IMR-90 (cell line): ENCODE data around the gene TCERG1L. TPM values are rescaled to one million over a fixed set of nuclear protein-coding genes. Genes with fewer than 3 reads are reported as not detected.

Experiments
- ATAC-seq: fragments of 200-7000 bp; cut with Tn5 transposase; 2 replicates; pipeline ENCODE4 v1.9.1; 2020; ENCODE audit warnings: low read depth, mild to moderate bottlenecking, moderate library complexity
- BruUV-seq: library from RNA; stranded (reverse); fragments of 400-500 nt; replicated peaks from 2 replicates; lab custom pipeline; 2021; lab: Mats Ljungman, UMichigan
- CTCF ChIA-PET: fragments of 300-600 bp; formaldehyde crosslinking; extraction: SDS; loops from one replicate; lab custom pipeline; 2021; ENCODE audit warnings: antibody characterized with exemption; lab: Yijun Ruan, JAX
- POLR2A ChIA-PET: fragments of 300-600 bp; sonication (Branson Sonifier 250); formaldehyde crosslinking; loops from one replicate; lab custom pipeline; 2022; ENCODE audit warnings: antibody characterized with exemption; ENCODE audit not compliant: unreplicated experiment; lab: Charles Lee
- DNase-seq: peaks from one replicate; pipeline ENCODE4 v3.0.0; 2013
- H2AFZ ChIP-seq: replicated peaks from 2 replicates; pipeline ENCODE3; 2013; ENCODE audit warnings: low read length, mild to moderate bottlenecking; ENCODE audit not compliant: poor library complexity
- H2AK5ac ChIP-seq: 2 replicates; pipeline ENCODE4 v1.6.1; 2013; ENCODE audit warnings: low read depth, low read length, inconsistent platforms
- H2AK9ac ChIP-seq: replicated peaks from 2 replicates; pipeline ENCODE3; 2013; ENCODE audit warnings: mild to moderate bottlenecking, low read depth, low read length, moderate library complexity; ENCODE audit not compliant: poor library complexity
- H2BK120ac ChIP-seq: 2 replicates; pipeline ENCODE4 v1.6.1; 2013; ENCODE audit warnings: low read depth, low read length, inconsistent platforms
- H2BK15ac ChIP-seq: 3 replicates; pipeline ENCODE4 v1.6.1; 2013; ENCODE audit warnings: low read depth, low read length, inconsistent platforms
- H2BK20ac ChIP-seq: 2 replicates; pipeline ENCODE4 v1.6.1; 2013; ENCODE audit warnings: low read depth, mild to moderate bottlenecking, inconsistent platforms, low read length, moderate library complexity
- H2BK5ac ChIP-seq: 2 replicates; pipeline ENCODE4 v1.6.1; 2013; ENCODE audit warnings: mild to moderate bottlenecking, low read depth, low read length, inconsistent platforms; ENCODE audit not compliant: poor library complexity, severe bottlenecking
- H3K14ac ChIP-seq: replicated peaks from 2 replicates; pipeline ENCODE4 v1.6.1; 2013; ENCODE audit warnings: low read depth, low read length, inconsistent platforms
- H3K18ac ChIP-seq: 2 replicates; pipeline ENCODE4 v1.6.1; 2013; ENCODE audit warnings: low read depth, low read length, control low read depth
- H3K23ac ChIP-seq: 2 replicates; pipeline ENCODE4 v1.6.1; 2013; ENCODE audit warnings: low read depth, low read length, inconsistent platforms
- H3K27ac ChIP-seq: 2 replicates; pipeline ENCODE4 v1.5.1; 2013; ENCODE audit warnings: mild to moderate bottlenecking, control low read depth, low read length; ENCODE audit not compliant: insufficient read depth
- H3K27me3 ChIP-seq: 2 replicates; pipeline ENCODE4 v1.6.1; 2013; ENCODE audit warnings: low read length; ENCODE audit not compliant: control insufficient read depth, insufficient read depth
- H3K36me3 ChIP-seq: 2 replicates; pipeline ENCODE4 v1.6.1; 2013; ENCODE audit warnings: low read length, mixed read lengths; ENCODE audit not compliant: control insufficient read depth, insufficient read depth
- H3K4ac ChIP-seq: 2 replicates; pipeline ENCODE4 v1.6.1; 2013; ENCODE audit warnings: low read depth, low read length, inconsistent platforms
- H3K4me1 ChIP-seq: 2 replicates; pipeline ENCODE4 v1.6.1; 2013; ENCODE audit warnings: low read length, mixed read lengths; ENCODE audit not compliant: control insufficient read depth, insufficient read depth
- H3K4me2 ChIP-seq: 2 replicates; pipeline ENCODE4 v1.6.1; 2013; ENCODE audit warnings: low read depth, mild to moderate bottlenecking, control low read depth, low read length, moderate library complexity
- H3K4me3 ChIP-seq: 2 replicates; pipeline ENCODE4 v1.5.1; 2013; ENCODE audit warnings: low read depth, mild to moderate bottlenecking, control low read depth, low read length, moderate library complexity; ENCODE audit not compliant: insufficient read depth
- H3K56ac ChIP-seq: 2 replicates; pipeline ENCODE4 v1.6.1; 2013; ENCODE audit warnings: low read length, inconsistent platforms; ENCODE audit not compliant: insufficient read depth; ENCODE audit errors: extremely low read depth
- H3K79me1 ChIP-seq, 2 experiments: 2 replicates each; pipeline ENCODE4 v1.6.1; 2013; ENCODE audit warnings: low read length in 2 of 2, inconsistent platforms in 1 of 2, low read depth in 1 of 2
- H3K9ac ChIP-seq: 2 replicates; pipeline ENCODE4 v1.6.1; 2013; ENCODE audit warnings: low read depth, low read length, control low read depth
- H3K9me1 ChIP-seq: 2 replicates; pipeline ENCODE4 v1.6.1; 2013; ENCODE audit warnings: low read length, inconsistent platforms; ENCODE audit not compliant: insufficient read depth
- H3K9me3 ChIP-seq: 2 replicates; pipeline ENCODE4 v1.6.1; 2013; ENCODE audit warnings: low read length; ENCODE audit not compliant: control insufficient read depth, insufficient read depth
- H4K20me1 ChIP-seq: 2 replicates; pipeline ENCODE4 v1.6.1; 2013; ENCODE audit warnings: low read length, inconsistent platforms; ENCODE audit not compliant: insufficient read depth
- H4K5ac ChIP-seq: 2 replicates; pipeline ENCODE4 v1.6.1; 2013; ENCODE audit warnings: mild to moderate bottlenecking, low read depth, low read length, control low read depth
- H4K8ac ChIP-seq, 2 experiments: 2 replicates each; pipeline ENCODE4 v1.6.1; 2013; ENCODE audit warnings: low read depth in 2 of 2, low read length in 2 of 2, control low read depth in 1 of 2, inconsistent platforms in 1 of 2
- H4K91ac ChIP-seq: 2 replicates; pipeline ENCODE4 v1.6.1; 2013; ENCODE audit warnings: low read depth, low read length, inconsistent platforms; ENCODE audit not compliant: insufficient read depth
- BHLHE40 ChIP-seq: fragments of 150-350 bp; IDR thresholded peaks from 2 replicates; pipeline ENCODE4 v1.6.1; 2016; ENCODE audit warnings: mild to moderate bottlenecking, low read depth, low read length
- CEBPB ChIP-seq: IDR thresholded peaks from 2 replicates; pipeline ENCODE4 v1.6.1; 2012; ENCODE audit warnings: low read depth, low read length, improper control_type of control experiment
- CHD1 ChIP-seq: IDR thresholded peaks from 2 replicates; pipeline ENCODE4 v1.6.1; 2012; ENCODE audit warnings: low read depth, low read length, improper control_type of control experiment
- CTCF ChIP-seq: conservative IDR thresholded peaks from 2 replicates; pipeline ENCODE4 v1.5.1; 2012; ENCODE audit warnings: mild to moderate bottlenecking, low read depth, low read length, improper control_type of control experiment
- FOS ChIP-seq: fragments of 150-350 bp; IDR thresholded peaks from 2 replicates; pipeline ENCODE4 v1.6.1; 2016; ENCODE audit warnings: low read depth, low read length
- MAFK ChIP-seq: IDR thresholded peaks from 2 replicates; pipeline ENCODE4 v1.6.1; 2012; ENCODE audit warnings: low read depth, low read length, improper control_type of control experiment
- MAZ ChIP-seq: IDR thresholded peaks from 2 replicates; pipeline ENCODE4 v1.6.1; 2012; ENCODE audit warnings: low read depth, mild to moderate bottlenecking, low read length, improper control_type of control experiment, moderate library complexity, borderline replicate concordance
- MXI1 ChIP-seq: IDR thresholded peaks from 2 replicates; pipeline ENCODE4 v1.6.1; 2012; ENCODE audit warnings: low read depth, mild to moderate bottlenecking, low read length, moderate library complexity, borderline replicate concordance
- NFE2L2 ChIP-seq: fragments of 150-350 bp; IDR thresholded peaks from 2 replicates; pipeline ENCODE4 v1.6.1; 2016; ENCODE audit warnings: low read depth, mild to moderate bottlenecking, low read length
- POLR2A ChIP-seq: IDR thresholded peaks from 2 replicates; pipeline ENCODE4 v1.6.1; 2012; ENCODE audit warnings: mild to moderate bottlenecking, low read depth, low read length
- RAD21 ChIP-seq: IDR thresholded peaks from 2 replicates; pipeline ENCODE4 v1.6.1; 2012; ENCODE audit warnings: low read length, improper control_type of control experiment
- RCOR1 ChIP-seq: IDR thresholded peaks from 2 replicates; pipeline ENCODE4 v1.6.1; 2012; ENCODE audit warnings: mild to moderate bottlenecking, low read length, improper control_type of control experiment; ENCODE audit not compliant: insufficient replicate concordance
- RFX5 ChIP-seq: IDR thresholded peaks from 2 replicates; pipeline ENCODE4 v1.8.0; 2012; ENCODE audit warnings: low read depth, mild to moderate bottlenecking, low read length, moderate library complexity
- SMC3 ChIP-seq: fragments of 150-350 bp; IDR thresholded peaks from 2 replicates; pipeline ENCODE4 v1.6.1; 2016; ENCODE audit warnings: low read depth, mild to moderate bottlenecking, antibody characterized with exemption, low read length, moderate library complexity
- WGBS, 2 experiments: methylation state at CpG; one replicate each; pipeline versions ENCODE4 v1.1.5 to v1.1.7; 2013; ENCODE audit warnings: missing lambda C conversion rate in 2 of 2; ENCODE audit not compliant: insufficient read length in 1 of 2; ENCODE audit errors: extremely low coverage in 2 of 2; 5-methylcytosine and 5-hydroxymethylcytosine counted together
- dilution Hi-C: fragments of 300-500 bp; cut with HindIII; formaldehyde crosslinking; loops from one replicate; pipeline ENCODE4 v1.14.3; 2018; ENCODE audit warnings: low sequenced_read_pairs; ENCODE audit not compliant: unreplicated experiment
- in situ Hi-C: fragments of 300-500 bp; cut with MboI; formaldehyde crosslinking; loops from 3 replicates; pipeline ENCODE4 v1.14.3; 2019; ENCODE audit warnings: low sequenced_read_pairs, inconsistent platforms, mixed read lengths
- intact Hi-C: fragments of 100-400 bp; cut with micrococcal nuclease; formaldehyde crosslinking; loops from 2 replicates; pipeline ENCODE4 v1.10.0; 2022
- polyA plus RNA-seq, 3 experiments: library from polyadenylated mRNA; depleted of rRNA; stranded (reverse); fragments of >200 nt; gene quantifications; 2 replicates each; pipeline ENCODE4 v1.2.3, GENCODE V29; 2012; ENCODE audit warnings: low replicate concordance in 1 of 3
- total RNA-seq: library from RNA; depleted of rRNA; stranded (reverse); fragments of >200 nt; gene quantifications from 2 replicates; pipeline ENCODE4 v1.2.3, GENCODE V29; 2012
- TF ChIP-seq, protein P1 (sequence below): fragments of 150-350 bp; IDR thresholded peaks from 2 replicates; pipeline ENCODE4 v1.6.1; 2017; ENCODE audit warnings: mild to moderate bottlenecking, antibody characterized with exemption, low read length, low read depth
- TF ChIP-seq, protein P2 (sequence below): fragments of 150-350 bp; IDR thresholded peaks from 2 replicates; pipeline ENCODE4 v1.6.1; 2016; ENCODE audit warnings: low read depth, mild to moderate bottlenecking, low read length, moderate library complexity, borderline replicate concordance

The TCERG1L gene
- total and polyA plus RNA-seq, 2 of the 4 experiments (the other 2 are of a cell fraction), result not detected

GRCh38 chr10:131230166-131230565 lies 81.4 kb downstream of the TCERG1L start:
- dilution Hi-C loops, result no loop called here
- POLR2A ChIA-PET, result no interaction called here

More at GRCh38 chr10:131230166-131230565, 81.4 kb downstream of the TCERG1L start:
- H2BK20ac ChIP-seq, result no peak overlapping the region
- intact Hi-C loops (no loop called here), in situ Hi-C loops (no loop called here)
- H3K18ac ChIP-seq, result no peak overlapping the region
- no peak overlapping the region for H3K4me3 ChIP-seq
- no peak overlapping the region for H2BK120ac ChIP-seq
- H4K5ac ChIP-seq, result no peak overlapping the region
- H3K9me1 ChIP-seq, result no peaks in the 10 kb centered on the region
- H3K79me1 ChIP-seq, result no peaks in the 10 kb centered on the region
- H3K4me1 ChIP-seq, result no peaks in the 10 kb centered on the region
- 74% methylated on average over 9 of the region's 17 CpGs; no CpG with 5 or more reads in 1 of the 2 experiments for WGBS, 2 experiments
- no peak overlapping the region for H2AK9ac ChIP-seq
- DNase-seq (no peak), ATAC-seq (no peak)
- CTCF ChIA-PET, result no interaction called here
- H3K4ac ChIP-seq, result no peak overlapping the region
- H4K20me1 ChIP-seq, result no peaks in the 10 kb centered on the region
- no peak overlapping the region for H3K14ac ChIP-seq
- H2BK5ac ChIP-seq, result no peak overlapping the region
- H3K23ac ChIP-seq, result no peak overlapping the region
- H2AK5ac ChIP-seq, result no peak overlapping the region
- H3K36me3 ChIP-seq, result no peaks in the 10 kb centered on the region
- no peak overlapping the region for H3K27ac ChIP-seq
- no TSS peak for BruUV-seq
- H3K27me3 ChIP-seq, result no peaks in the 10 kb centered on the region
- H4K91ac ChIP-seq, result no peak overlapping the region
- no peak overlapping the region for H2AFZ ChIP-seq
- no peak overlapping the region for H3K56ac ChIP-seq
- peaks cover 38% of the 10 kb centered on the region for H3K9me3 ChIP-seq
- H3K4me2 ChIP-seq, result no peak overlapping the region
- TF ChIP-seq RAD21 (no peak), CHD1 (no peak), NFE2L2 (no peak), CEBPB (no peak), CTCF (no peak), MAFK (no peak), RCOR1 (no peak), BHLHE40 (no peak), RFX5 (no peak), FOS (no peak), POLR2A (no peak), MAZ (no peak), SMC3 (no peak), MXI1 (no peak)
- TF ChIP-seq, protein P1, sequence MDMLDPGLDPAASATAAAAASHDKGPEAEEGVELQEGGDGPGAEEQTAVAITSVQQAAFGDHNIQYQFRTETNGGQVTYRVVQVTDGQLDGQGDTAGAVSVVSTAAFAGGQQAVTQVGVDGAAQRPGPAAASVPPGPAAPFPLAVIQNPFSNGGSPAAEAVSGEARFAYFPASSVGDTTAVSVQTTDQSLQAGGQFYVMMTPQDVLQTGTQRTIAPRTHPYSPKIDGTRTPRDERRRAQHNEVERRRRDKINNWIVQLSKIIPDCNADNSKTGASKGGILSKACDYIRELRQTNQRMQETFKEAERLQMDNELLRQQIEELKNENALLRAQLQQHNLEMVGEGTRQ, result no peak
- TF ChIP-seq, protein P2, sequence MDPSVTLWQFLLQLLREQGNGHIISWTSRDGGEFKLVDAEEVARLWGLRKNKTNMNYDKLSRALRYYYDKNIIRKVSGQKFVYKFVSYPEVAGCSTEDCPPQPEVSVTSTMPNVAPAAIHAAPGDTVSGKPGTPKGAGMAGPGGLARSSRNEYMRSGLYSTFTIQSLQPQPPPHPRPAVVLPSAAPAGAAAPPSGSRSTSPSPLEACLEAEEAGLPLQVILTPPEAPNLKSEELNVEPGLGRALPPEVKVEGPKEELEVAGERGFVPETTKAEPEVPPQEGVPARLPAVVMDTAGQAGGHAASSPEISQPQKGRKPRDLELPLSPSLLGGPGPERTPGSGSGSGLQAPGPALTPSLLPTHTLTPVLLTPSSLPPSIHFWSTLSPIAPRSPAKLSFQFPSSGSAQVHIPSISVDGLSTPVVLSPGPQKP, result no peak
- no peak overlapping the region for H4K8ac ChIP-seq
- H3K9ac ChIP-seq, result no peak overlapping the region
- H2BK15ac ChIP-seq, result no peak overlapping the region
